Neural progenitor cell (in vitro differentiated cells): ENCODE results near the gene SGCD. TPM values are rescaled to one million over a fixed set of nuclear protein-coding genes. Genes with fewer than 3 reads are reported as not detected.

Experiments used
- DNase-seq: peaks from one replicate; pipeline ENCODE4 v3.0.0-alpha.2; 2016; ENCODE audit warnings: low spot score
- H2AFZ ChIP-seq: fragments of 200-600 bp; sonication (generic); replicated peaks from 2 replicates; pipeline ENCODE4 v1.6.1; 2016; ENCODE audit warnings: antibody characterized with exemption
- H3F3A ChIP-seq: fragments of 200-600 bp; sonication (generic); 2 replicates; pipeline ENCODE4 v1.6.1; 2016; ENCODE audit warnings: antibody characterized with exemption, low read depth
- H3K27ac ChIP-seq: fragments of 200-600 bp; sonication (generic); 2 replicates; pipeline ENCODE4 v1.5.1; 2016; ENCODE audit warnings: mild to moderate bottlenecking
- H3K27me3 ChIP-seq: fragments of 200-600 bp; sonication (generic); 2 replicates; pipeline ENCODE4 v1.6.1; 2016; ENCODE audit warnings: mild to moderate bottlenecking, moderate library complexity
- H3K36me3 ChIP-seq: fragments of 200-600 bp; sonication (generic); 2 replicates; pipeline ENCODE4 v1.5.1; 2016
- H3K4me1 ChIP-seq: fragments of 200-600 bp; sonication (generic); 2 replicates; pipeline ENCODE4 v1.6.1; 2016; ENCODE audit warnings: mixed run types
- H3K4me2 ChIP-seq: fragments of 200-600 bp; sonication (generic); 2 replicates; pipeline ENCODE4 v1.6.1; 2016
- H3K4me3 ChIP-seq: fragments of 200-600 bp; sonication (generic); 2 replicates; pipeline ENCODE4 v1.5.1; 2016
- H3K79me2 ChIP-seq: fragments of 200-600 bp; sonication (generic); 2 replicates; pipeline ENCODE4 v1.6.1; 2016; ENCODE audit warnings: low read depth
- H3K9ac ChIP-seq: fragments of 200-600 bp; sonication (generic); 2 replicates; pipeline ENCODE4 v1.6.1; 2016
- H3K9me3 ChIP-seq: fragments of 200-600 bp; sonication (generic); 2 replicates; pipeline ENCODE4 v1.5.1; 2016; ENCODE audit warnings: low read depth
- H4K20me1 ChIP-seq: fragments of 200-600 bp; sonication (generic); 2 replicates; pipeline ENCODE4 v1.6.1; 2016; ENCODE audit warnings: low read depth
- H3K27ac Mint-ChIP-seq: 3 replicates; pipeline ENCODE4 v1.8.0; 2021; ENCODE audit warnings: mixed read lengths
- H3K27me3 Mint-ChIP-seq: 2 replicates; pipeline ENCODE4 v1.8.0; 2022; ENCODE audit warnings: low read depth, mild to moderate bottlenecking, inconsistent platforms, moderate library complexity, mixed read lengths; ENCODE audit not compliant: insufficient read depth
- H3K36me3 Mint-ChIP-seq: 3 replicates; pipeline ENCODE4 v1.8.0; 2021; ENCODE audit warnings: mixed read lengths
- H3K4me1 Mint-ChIP-seq: 3 replicates; pipeline ENCODE4 v1.8.0; 2021; ENCODE audit warnings: mixed read lengths
- H3K4me3 Mint-ChIP-seq: 3 replicates; pipeline ENCODE4 v1.8.0; 2021; ENCODE audit warnings: mild to moderate bottlenecking, moderate library complexity, mixed read lengths
- H3K9me3 Mint-ChIP-seq: 3 replicates; pipeline ENCODE4 v1.8.0; 2020; ENCODE audit warnings: mixed read lengths
- EZH2 ChIP-seq: fragments of 200-600 bp; sonication (generic); IDR thresholded peaks from 2 replicates; pipeline ENCODE4 v1.6.1; 2017; ENCODE audit warnings: antibody characterized with exemption, mild to moderate bottlenecking, moderate library complexity
- EZH2phosphoT487 ChIP-seq: fragments of 200-600 bp; sonication (generic); IDR thresholded peaks from 2 replicates; pipeline ENCODE4 v1.6.1; 2017; ENCODE audit warnings: antibody characterized with exemption
- total RNA-seq: library from RNA; depleted of rRNA; stranded (reverse); fragments of >200 nt; gene quantifications from 2 replicates; pipeline ENCODE4 v1.2.3, GENCODE V29; 2015; ENCODE audit warnings: low replicate concordance
- TF ChIP-seq, protein P1 (sequence below): fragments of 200-600 bp; sonication (generic); IDR thresholded peaks from 2 replicates; pipeline ENCODE4 v1.5.1; 2017; ENCODE audit warnings: antibody characterized with exemption, mild to moderate bottlenecking

The SGCD gene
- total RNA-seq, 1 donor from 2014 or later, result not detected

- Histone ChIP-seq H3K79me2 (no peaks in the 10 kb centered on the region), H3K9ac (no peak overlapping the region), H3K27me3 (no peaks in the 10 kb centered on the region), H3K9me3 (peaks cover 4% of the 10 kb centered on the region), H2AFZ (peak overlapping the region; percentile 26), H3K4me2 (no peak overlapping the region), H3K4me3 (no peak overlapping the region), H3K4me1 (no peaks in the 10 kb centered on the region), H3K36me3 (no peaks in the 10 kb centered on the region), H3K27ac (no peak overlapping the region), H3F3A (no peaks in the 10 kb centered on the region), H4K20me1 (no peaks in the 10 kb centered on the region)
- H3K27me3 Mint-ChIP-seq, result peaks cover 4% of the 10 kb centered on the region
- no peak for TF ChIP-seq EZH2
- TF ChIP-seq, protein P1, sequence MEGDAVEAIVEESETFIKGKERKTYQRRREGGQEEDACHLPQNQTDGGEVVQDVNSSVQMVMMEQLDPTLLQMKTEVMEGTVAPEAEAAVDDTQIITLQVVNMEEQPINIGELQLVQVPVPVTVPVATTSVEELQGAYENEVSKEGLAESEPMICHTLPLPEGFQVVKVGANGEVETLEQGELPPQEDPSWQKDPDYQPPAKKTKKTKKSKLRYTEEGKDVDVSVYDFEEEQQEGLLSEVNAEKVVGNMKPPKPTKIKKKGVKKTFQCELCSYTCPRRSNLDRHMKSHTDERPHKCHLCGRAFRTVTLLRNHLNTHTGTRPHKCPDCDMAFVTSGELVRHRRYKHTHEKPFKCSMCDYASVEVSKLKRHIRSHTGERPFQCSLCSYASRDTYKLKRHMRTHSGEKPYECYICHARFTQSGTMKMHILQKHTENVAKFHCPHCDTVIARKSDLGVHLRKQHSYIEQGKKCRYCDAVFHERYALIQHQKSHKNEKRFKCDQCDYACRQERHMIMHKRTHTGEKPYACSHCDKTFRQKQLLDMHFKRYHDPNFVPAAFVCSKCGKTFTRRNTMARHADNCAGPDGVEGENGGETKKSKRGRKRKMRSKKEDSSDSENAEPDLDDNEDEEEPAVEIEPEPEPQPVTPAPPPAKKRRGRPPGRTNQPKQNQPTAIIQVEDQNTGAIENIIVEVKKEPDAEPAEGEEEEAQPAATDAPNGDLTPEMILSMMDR, result peak; percentile 11
- DNase-seq, result peak; percentile 43
- H3K27ac Mint-ChIP-seq, result no peak overlapping the region
- H3K9me3 Mint-ChIP-seq, result peaks cover 36% of the 10 kb centered on the region
- H3K4me1 Mint-ChIP-seq, result no peaks in the 10 kb centered on the region
- no peaks in the 10 kb centered on the region for H3K36me3 Mint-ChIP-seq
- no peak overlapping the region for H3K4me3 Mint-ChIP-seq
Measured at GRCh38 chr5:156515803-156516360, 188.9 kb downstream of the SGCD start.

DNA sequence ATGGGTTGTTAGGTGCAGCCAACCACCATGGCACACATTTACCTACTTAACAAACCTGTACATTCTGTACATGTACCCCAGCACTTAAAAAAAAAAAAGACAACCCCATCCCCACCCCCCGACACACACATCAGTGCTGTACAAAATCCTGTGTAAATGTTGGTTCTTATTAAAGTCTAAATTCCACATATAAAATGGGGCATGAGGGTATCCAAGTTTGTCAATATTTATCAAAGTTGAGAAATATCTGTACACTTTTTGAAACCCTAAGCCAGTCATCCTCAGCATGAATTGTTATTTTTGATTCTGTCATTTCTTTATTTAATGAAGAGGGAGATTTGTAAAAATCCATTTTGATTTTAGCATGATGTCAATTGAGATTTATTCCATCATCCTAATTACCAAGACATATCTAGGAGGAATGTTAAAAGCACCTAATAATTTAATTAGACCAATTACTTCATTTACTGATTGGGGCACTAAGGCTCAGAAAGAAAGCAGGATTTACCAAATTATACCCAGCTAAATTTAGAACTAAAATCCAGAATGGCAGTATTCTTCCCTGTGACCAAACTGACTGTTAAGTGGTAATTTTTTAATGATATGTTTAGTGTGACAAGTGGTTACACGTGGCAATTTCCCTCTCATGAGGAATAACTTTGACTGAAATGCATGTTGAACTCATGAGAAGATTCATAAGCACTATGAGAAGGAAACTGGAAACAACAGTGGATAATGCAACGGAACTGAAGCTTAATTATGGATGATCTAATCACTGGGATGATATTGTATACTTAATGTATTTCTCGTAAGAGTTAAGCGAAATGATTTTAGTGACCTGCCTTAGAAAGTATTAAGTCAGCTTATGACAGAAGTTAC is 195.9 kb downstream of the SGCD start:
- H3K4me2 ChIP-seq, result no peak overlapping the region
- no peaks in the 10 kb centered on the region for H3K36me3 Mint-ChIP-seq
- no peaks in the 10 kb centered on the region for H3K27me3 Mint-ChIP-seq
- no peak overlapping the region for H3K4me3 ChIP-seq
- H3K9ac ChIP-seq, result no peak overlapping the region
- no peaks in the 10 kb centered on the region for H3K4me1 ChIP-seq
- H2AFZ ChIP-seq, result no peak overlapping the region
- H3K4me1 Mint-ChIP-seq, result no peaks in the 10 kb centered on the region
- H3K27ac ChIP-seq, result no peak overlapping the region
- no peak for DNase-seq
- H3K36me3 ChIP-seq, result no peaks in the 10 kb centered on the region
- no peak overlapping the region for H3K27ac Mint-ChIP-seq
- H3F3A ChIP-seq, result no peaks in the 10 kb centered on the region
- TF ChIP-seq EZH2, result no peak
- TF ChIP-seq, protein P1, result no peak
- TF ChIP-seq EZH2phosphoT487, result no peak
- H3K9me3 ChIP-seq, result peaks cover 4% of the 10 kb centered on the region
- H4K20me1 ChIP-seq, result no peaks in the 10 kb centered on the region
- H3K9me3 Mint-ChIP-seq, result peaks cover 20% of the 10 kb centered on the region
- no peaks in the 10 kb centered on the region for H3K79me2 ChIP-seq
- H3K4me3 Mint-ChIP-seq, result no peak overlapping the region
- H3K27me3 ChIP-seq, result no peaks in the 10 kb centered on the region

DNA sequence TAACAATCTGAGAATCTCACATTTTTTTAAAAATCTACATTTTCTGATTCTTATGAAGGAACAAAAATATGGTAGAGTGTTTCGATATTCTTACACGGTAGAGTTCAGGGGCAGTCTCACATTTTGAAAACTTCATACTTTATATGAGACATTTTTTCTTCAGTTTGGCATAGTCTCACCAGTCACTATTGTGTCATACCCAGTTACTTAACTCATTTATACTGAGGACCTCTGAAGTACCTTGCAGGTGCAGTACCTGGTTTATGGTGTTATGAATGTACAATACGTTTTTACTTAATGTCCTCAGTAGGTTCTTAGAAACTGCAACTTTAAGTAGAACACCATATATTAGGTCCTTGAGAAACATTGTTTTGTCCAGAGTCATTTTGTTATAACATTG is 196.6 kb downstream of the SGCD start:
- Mint-ChIP-seq H3K4me3 (no peak overlapping the region), H3K27ac (no peak overlapping the region), H3K27me3 (no peaks in the 10 kb centered on the region), H3K36me3 (no peaks in the 10 kb centered on the region), H3K9me3 (peaks cover 13% of the 10 kb centered on the region), H3K4me1 (no peaks in the 10 kb centered on the region)
- H3F3A ChIP-seq, result no peaks in the 10 kb centered on the region
- H3K27me3 ChIP-seq, result no peaks in the 10 kb centered on the region
- no peak overlapping the region for H3K4me2 ChIP-seq
- H3K9me3 ChIP-seq, result peaks cover 4% of the 10 kb centered on the region
- no peak overlapping the region for H3K4me3 ChIP-seq
- no peaks in the 10 kb centered on the region for H3K79me2 ChIP-seq
- H3K4me1 ChIP-seq, result no peaks in the 10 kb centered on the region
- no peaks in the 10 kb centered on the region for H4K20me1 ChIP-seq
- TF ChIP-seq, protein P1, result no peak
- TF ChIP-seq EZH2, result no peak
- no peak for TF ChIP-seq EZH2phosphoT487
- no peaks in the 10 kb centered on the region for H3K36me3 ChIP-seq
- H2AFZ ChIP-seq, result no peak overlapping the region
- H3K27ac ChIP-seq, result no peak overlapping the region
- DNase-seq, result no peak
- no peak overlapping the region for H3K9ac ChIP-seq
